Neural cell (in vitro differentiated cells): ENCODE measurements around the gene MYBPHL. TPM values are rescaled to one million over a fixed set of nuclear protein-coding genes. Genes with fewer than 3 reads are reported as not detected.
"Not testable (repeated sequence)": the region's sequence is repeated elsewhere in the genome, so short reads cannot be mapped to it uniquely, and the experiment has no call there.

Experiments
- H2AFZ ChIP-seq: fragments of 200-600, 300-800 bp; sonication (generic), shearing (Covaris generic); 2 replicates; pipeline ENCODE4 v1.6.0; 2014; ENCODE audit warnings: low read depth, mild to moderate bottlenecking, antibody characterized with exemption, low read length, moderate library complexity
- H3F3A ChIP-seq: fragments of 200-600 bp; shearing (Covaris generic); 2 replicates; pipeline ENCODE4 v1.6.1; 2016; ENCODE audit warnings: mild to moderate bottlenecking, moderate library complexity, mixed read lengths, antibody characterized with exemption, low read length; ENCODE audit not compliant: insufficient read depth, poor library complexity, severe bottlenecking
- H3K27ac ChIP-seq: fragments of 200-600, 300-800 bp; sonication (generic), shearing (Covaris generic); 2 replicates; pipeline ENCODE4 v1.5.1; 2014; ENCODE audit warnings: mild to moderate bottlenecking, low read length, moderate library complexity
- H3K27me3 ChIP-seq: fragments of 300-800, 200-600 bp; sonication (generic), shearing (Covaris generic); 2 replicates; pipeline ENCODE4 v1.6.0; 2014; ENCODE audit warnings: mild to moderate bottlenecking, low read depth, low read length, moderate library complexity; ENCODE audit not compliant: insufficient read depth
- H3K36me3 ChIP-seq: fragments of 300-800, 200-600 bp; sonication (generic), shearing (Covaris generic); 2 replicates; pipeline ENCODE4 v1.5.1; 2014; ENCODE audit warnings: mild to moderate bottlenecking, antibody characterized with exemption, low read length, moderate library complexity; ENCODE audit not compliant: insufficient read depth
- H3K4me2 ChIP-seq: fragments of 300-800, 200-600 bp; sonication (generic), shearing (Covaris generic); 2 replicates; pipeline ENCODE4 v1.6.0; 2014; ENCODE audit warnings: mild to moderate bottlenecking, low read length
- H3K4me3 ChIP-seq: fragments of 300-800, 200-600 bp; sonication (generic), shearing (Covaris generic); 2 replicates; pipeline ENCODE4 v1.5.1; 2014; ENCODE audit warnings: mild to moderate bottlenecking, low read length, moderate library complexity
- H3K79me2 ChIP-seq: fragments of 200-600 bp; shearing (Covaris generic); replicated peaks from 2 replicates; pipeline ENCODE4 v1.6.0; 2014; ENCODE audit warnings: mild to moderate bottlenecking, low read length, moderate library complexity; ENCODE audit not compliant: insufficient read depth
- H3K9ac ChIP-seq: fragments of 300-800, 200-600 bp; sonication (generic), shearing (Covaris generic); 2 replicates; pipeline ENCODE4 v1.6.1; 2016; ENCODE audit warnings: mild to moderate bottlenecking, low read length, mixed read lengths
- H3K9me2 ChIP-seq: fragments of 200-600 bp; shearing (Covaris generic); 2 replicates; pipeline ENCODE4 v1.6.1; 2016; ENCODE audit warnings: mild to moderate bottlenecking, low read length, mixed read lengths; ENCODE audit not compliant: insufficient read depth
- H3K9me3 ChIP-seq: fragments of 200-600, 300-800 bp; sonication (generic), shearing (Covaris generic); 2 replicates; pipeline ENCODE4 v1.6.1; 2016; ENCODE audit warnings: mild to moderate bottlenecking, mixed run types, low read length, moderate library complexity, mixed read lengths
- H4K20me1 ChIP-seq: fragments of 200-600 bp; shearing (Covaris generic); 2 replicates; pipeline ENCODE4 v1.6.1; 2016; ENCODE audit warnings: mild to moderate bottlenecking, mixed run types; ENCODE audit not compliant: insufficient read depth
- EP300 ChIP-seq: fragments of 450-650 bp; conservative IDR thresholded peaks from 2 replicates; pipeline ENCODE4 v1.6.1; 2014; ENCODE audit warnings: antibody characterized with exemption, mild to moderate bottlenecking, moderate library complexity; ENCODE audit not compliant: poor library complexity, severe bottlenecking
- EZH2 ChIP-seq: fragments of 200-600, 300-800 bp; shearing (Covaris generic), sonication (generic); IDR thresholded peaks from 2 replicates; pipeline ENCODE4 v1.6.1; 2014; ENCODE audit warnings: antibody characterized with exemption, low read length, borderline replicate concordance, mild to moderate bottlenecking; ENCODE audit not compliant: insufficient read depth, poor library complexity, severe bottlenecking
- MXI1 ChIP-seq: fragments of 450-650 bp; conservative IDR thresholded peaks from 2 replicates; pipeline ENCODE4 v1.6.1; 2014; ENCODE audit warnings: antibody characterized with exemption, mild to moderate bottlenecking; ENCODE audit not compliant: poor library complexity, severe bottlenecking
- POLR2AphosphoS5 ChIP-seq: IDR thresholded peaks from 2 replicates; pipeline ENCODE4 v1.6.1; 2012
- RAD21 ChIP-seq: fragments of 450-650 bp; conservative IDR thresholded peaks from 2 replicates; pipeline ENCODE4 v1.6.1; 2014; ENCODE audit warnings: antibody characterized with exemption, mild to moderate bottlenecking, moderate library complexity
- SMC3 ChIP-seq: fragments of 450-650 bp; conservative IDR thresholded peaks from 2 replicates; pipeline ENCODE4 v1.6.1; 2014; ENCODE audit warnings: antibody characterized with exemption, mild to moderate bottlenecking, moderate library complexity; ENCODE audit not compliant: poor library complexity
- TAF1 ChIP-seq: IDR thresholded peaks from 2 replicates; pipeline ENCODE4 v1.6.1; 2012; ENCODE audit warnings: low read depth
- polyA plus RNA-seq: library from polyadenylated mRNA; depleted of rRNA; stranded (reverse); fragments of >200 nt; gene quantifications from 2 replicates; pipeline ENCODE4 v1.2.3, GENCODE V29; 2014
- TF ChIP-seq, protein P1 (sequence below): fragments of 450-650 bp; IDR thresholded peaks from 2 replicates; pipeline ENCODE4 v1.5.1; 2014; ENCODE audit warnings: antibody characterized with exemption, mild to moderate bottlenecking, moderate library complexity; ENCODE audit not compliant: poor library complexity, severe bottlenecking
- TF ChIP-seq, protein P2 (sequence below): IDR thresholded peaks from 2 replicates; pipeline ENCODE4 v1.6.1; 2012; ENCODE audit warnings: borderline replicate concordance

Gene MYBPHL
- polyA plus RNA-seq, 1 donor from 2014 or later: 1.6 TPM

DNA sequence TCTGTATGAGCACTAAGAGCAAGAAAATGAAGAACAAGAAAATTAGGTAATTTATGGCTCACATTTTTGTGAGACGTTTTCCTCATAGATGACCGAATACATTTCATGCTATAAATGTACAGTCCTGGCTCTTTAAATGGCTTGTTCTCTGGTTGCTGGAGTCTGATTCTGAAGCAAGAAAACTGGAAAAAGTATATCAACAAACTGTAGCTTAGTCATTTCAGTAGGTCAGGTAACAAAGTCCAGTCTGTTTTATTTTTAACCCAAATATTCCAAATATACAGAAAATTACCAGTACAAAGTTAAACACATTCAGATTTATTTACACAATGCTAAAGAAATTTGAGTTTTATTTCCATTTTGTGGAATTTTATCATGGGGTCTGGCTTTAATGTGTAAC is 2.5 kb upstream of the MYBPHL start (continued):
- TF ChIP-seq, protein P1, sequence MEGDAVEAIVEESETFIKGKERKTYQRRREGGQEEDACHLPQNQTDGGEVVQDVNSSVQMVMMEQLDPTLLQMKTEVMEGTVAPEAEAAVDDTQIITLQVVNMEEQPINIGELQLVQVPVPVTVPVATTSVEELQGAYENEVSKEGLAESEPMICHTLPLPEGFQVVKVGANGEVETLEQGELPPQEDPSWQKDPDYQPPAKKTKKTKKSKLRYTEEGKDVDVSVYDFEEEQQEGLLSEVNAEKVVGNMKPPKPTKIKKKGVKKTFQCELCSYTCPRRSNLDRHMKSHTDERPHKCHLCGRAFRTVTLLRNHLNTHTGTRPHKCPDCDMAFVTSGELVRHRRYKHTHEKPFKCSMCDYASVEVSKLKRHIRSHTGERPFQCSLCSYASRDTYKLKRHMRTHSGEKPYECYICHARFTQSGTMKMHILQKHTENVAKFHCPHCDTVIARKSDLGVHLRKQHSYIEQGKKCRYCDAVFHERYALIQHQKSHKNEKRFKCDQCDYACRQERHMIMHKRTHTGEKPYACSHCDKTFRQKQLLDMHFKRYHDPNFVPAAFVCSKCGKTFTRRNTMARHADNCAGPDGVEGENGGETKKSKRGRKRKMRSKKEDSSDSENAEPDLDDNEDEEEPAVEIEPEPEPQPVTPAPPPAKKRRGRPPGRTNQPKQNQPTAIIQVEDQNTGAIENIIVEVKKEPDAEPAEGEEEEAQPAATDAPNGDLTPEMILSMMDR: no peak

DNA sequence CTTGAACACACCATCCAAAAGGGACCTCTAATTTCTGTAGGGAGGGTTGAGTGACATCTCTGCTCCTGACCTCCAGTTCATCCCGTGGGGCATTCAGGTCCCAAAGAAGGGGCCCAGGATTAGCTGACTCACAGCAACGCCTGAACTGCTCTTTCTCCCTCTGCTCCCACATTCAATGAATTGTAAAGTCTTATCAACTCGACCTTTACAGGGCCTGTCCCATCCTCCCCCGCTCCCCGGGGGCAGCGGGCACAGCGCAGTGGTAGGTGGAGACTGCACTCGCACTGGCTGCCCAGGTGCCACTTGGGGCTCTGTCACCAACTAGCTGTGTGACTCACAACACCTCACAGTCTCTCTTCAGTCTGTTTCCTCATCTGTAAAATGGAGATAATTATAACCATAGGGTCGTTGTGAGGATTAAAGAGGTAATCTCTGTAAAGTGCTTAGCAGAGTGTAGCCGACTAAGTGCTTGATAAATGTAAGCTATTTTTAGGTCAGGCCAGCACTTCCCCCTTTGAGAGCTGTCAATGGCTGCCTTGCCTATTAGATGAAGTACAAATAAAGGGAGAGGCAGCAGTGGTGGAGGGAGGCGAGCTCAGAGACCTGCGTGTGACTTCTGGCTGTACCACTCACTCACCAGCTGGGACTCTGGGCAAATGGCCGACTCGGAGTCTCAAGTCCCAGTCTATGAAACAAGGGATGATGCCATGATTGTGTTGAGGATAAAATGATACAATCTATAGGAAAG is 637 bp upstream of the MYBPHL start:
- H3K4me3 ChIP-seq: no peak overlapping the region
- no peaks in the 10 kb centered on the region for H3K36me3 ChIP-seq
- H4K20me1 ChIP-seq: no peaks in the 10 kb centered on the region
- H3K79me2 ChIP-seq: no peaks in the 10 kb centered on the region
- no peaks in the 10 kb centered on the region for H3K9me3 ChIP-seq
- no peaks in the 10 kb centered on the region for H3K9me2 ChIP-seq
- H3F3A ChIP-seq: no peaks in the 10 kb centered on the region
- H3K27ac ChIP-seq: no peak overlapping the region
- peak; percentile 5 for TF ChIP-seq POLR2AphosphoS5
- no peak for TF ChIP-seq EZH2
- H3K4me2 ChIP-seq: no peak overlapping the region
- H3K9ac ChIP-seq: no peak overlapping the region
- no peaks in the 10 kb centered on the region for H3K27me3 ChIP-seq
- no peak overlapping the region for H2AFZ ChIP-seq

DNA sequence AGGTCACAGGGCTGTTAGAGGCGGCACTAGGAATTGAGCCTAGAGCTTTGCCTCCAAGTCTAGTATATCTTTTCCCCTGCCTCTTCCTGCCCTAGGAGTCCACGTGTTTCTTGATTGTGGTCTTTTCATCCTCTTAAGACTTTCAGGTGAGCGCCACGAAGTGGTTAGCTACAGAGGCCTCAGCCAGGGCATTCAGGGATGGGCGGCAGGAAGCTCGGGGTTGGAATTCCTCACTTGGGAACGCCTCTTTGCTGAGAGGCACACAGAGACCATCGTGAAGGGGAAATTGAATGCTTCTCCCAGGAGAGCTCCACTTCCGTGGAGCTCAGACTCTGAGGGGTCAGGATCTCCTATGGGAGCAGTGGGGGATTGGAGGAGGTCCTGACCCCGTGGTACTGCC is 820 bp downstream of the MYBPHL start:
- H2AFZ ChIP-seq, H3K36me3 ChIP-seq, H4K20me1 ChIP-seq, H3F3A ChIP-seq, H3K9me2 ChIP-seq, H3K9ac ChIP-seq, H3K27me3 ChIP-seq, H3K4me2 ChIP-seq, H3K79me2 ChIP-seq, H3K9me3 ChIP-seq, H3K27ac ChIP-seq, H3K4me3 ChIP-seq: not testable (repeated sequence)

DNA sequence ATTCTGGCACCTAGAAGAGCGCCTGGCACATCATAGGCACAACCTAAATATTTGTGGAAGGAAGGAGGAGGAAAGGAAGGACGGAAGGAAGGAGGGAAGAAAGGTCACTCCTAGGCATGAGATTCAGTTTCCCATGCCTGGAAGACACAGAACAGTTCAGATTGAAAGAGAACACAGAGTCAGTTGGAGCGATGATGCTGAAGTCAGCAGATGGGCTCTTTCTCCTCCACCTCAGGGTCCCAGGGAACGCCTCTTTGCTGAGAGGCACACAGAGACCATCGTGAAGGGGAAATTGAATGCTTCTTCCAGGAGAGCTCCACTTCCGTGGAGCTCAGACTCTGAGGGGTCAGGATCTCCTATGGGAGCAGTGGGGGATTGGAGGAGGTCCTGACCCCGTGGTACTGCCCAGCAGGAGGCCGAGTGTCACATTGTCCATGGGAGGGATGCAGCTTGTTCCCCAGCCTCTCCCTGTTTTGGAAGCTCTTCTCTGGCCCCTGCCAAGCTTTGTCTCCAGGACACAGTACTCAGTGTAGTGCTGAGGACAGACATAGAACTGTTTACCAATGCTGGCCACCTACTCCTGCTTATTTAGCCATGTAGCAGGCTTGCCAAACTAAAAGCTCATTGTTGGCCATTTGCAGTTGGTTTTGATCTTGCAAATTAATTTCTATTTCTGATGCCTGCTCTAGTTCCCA is 2.4 kb downstream of the MYBPHL start:
- no peak overlapping the region for H3K27ac ChIP-seq
- no peak overlapping the region for H3K4me3 ChIP-seq
- no peaks in the 10 kb centered on the region for H3K79me2 ChIP-seq
- no peaks in the 10 kb centered on the region for H3F3A ChIP-seq
- H3K9me2 ChIP-seq: no peaks in the 10 kb centered on the region
- no peak for TF ChIP-seq EP300
- H3K27me3 ChIP-seq: no peaks in the 10 kb centered on the region
- H3K9me3 ChIP-seq: no peaks in the 10 kb centered on the region
- H2AFZ ChIP-seq: no peak overlapping the region
- H3K9ac ChIP-seq: no peak overlapping the region
- H3K36me3 ChIP-seq: no peaks in the 10 kb centered on the region
- no peaks in the 10 kb centered on the region for H4K20me1 ChIP-seq
- H3K4me2 ChIP-seq: no peak overlapping the region

DNA sequence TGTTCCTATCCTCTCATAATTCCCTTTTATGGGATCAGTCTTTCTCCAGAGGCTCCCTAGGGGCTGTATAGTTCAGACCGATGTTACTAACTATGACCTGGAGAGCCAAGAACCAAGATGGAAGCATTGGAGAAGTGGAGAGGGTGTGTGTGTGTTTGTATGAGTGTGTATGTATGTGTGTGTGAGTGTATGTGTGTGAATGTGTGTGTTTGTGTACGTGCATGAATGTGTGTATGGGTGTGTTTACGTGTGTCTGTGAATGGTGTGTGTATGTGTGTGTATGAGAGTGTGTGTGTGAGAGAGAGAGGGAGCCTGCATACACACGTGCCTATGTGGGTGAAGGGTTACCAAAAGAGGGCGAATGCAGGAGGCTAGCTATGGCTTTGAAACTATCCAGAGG is 4.9 kb downstream of the MYBPHL start:
- no peak overlapping the region for H3K27ac ChIP-seq
- H3K9ac ChIP-seq: no peak overlapping the region
- H3K36me3 ChIP-seq: no peaks in the 10 kb centered on the region
- TF ChIP-seq MXI1: no peak
- no peak for TF ChIP-seq POLR2AphosphoS5
- TF ChIP-seq RAD21: no peak
- no peak for TF ChIP-seq SMC3
- TF ChIP-seq EP300: no peak
- TF ChIP-seq TAF1: no peak
- TF ChIP-seq EZH2: no peak
- TF ChIP-seq, protein P2, sequence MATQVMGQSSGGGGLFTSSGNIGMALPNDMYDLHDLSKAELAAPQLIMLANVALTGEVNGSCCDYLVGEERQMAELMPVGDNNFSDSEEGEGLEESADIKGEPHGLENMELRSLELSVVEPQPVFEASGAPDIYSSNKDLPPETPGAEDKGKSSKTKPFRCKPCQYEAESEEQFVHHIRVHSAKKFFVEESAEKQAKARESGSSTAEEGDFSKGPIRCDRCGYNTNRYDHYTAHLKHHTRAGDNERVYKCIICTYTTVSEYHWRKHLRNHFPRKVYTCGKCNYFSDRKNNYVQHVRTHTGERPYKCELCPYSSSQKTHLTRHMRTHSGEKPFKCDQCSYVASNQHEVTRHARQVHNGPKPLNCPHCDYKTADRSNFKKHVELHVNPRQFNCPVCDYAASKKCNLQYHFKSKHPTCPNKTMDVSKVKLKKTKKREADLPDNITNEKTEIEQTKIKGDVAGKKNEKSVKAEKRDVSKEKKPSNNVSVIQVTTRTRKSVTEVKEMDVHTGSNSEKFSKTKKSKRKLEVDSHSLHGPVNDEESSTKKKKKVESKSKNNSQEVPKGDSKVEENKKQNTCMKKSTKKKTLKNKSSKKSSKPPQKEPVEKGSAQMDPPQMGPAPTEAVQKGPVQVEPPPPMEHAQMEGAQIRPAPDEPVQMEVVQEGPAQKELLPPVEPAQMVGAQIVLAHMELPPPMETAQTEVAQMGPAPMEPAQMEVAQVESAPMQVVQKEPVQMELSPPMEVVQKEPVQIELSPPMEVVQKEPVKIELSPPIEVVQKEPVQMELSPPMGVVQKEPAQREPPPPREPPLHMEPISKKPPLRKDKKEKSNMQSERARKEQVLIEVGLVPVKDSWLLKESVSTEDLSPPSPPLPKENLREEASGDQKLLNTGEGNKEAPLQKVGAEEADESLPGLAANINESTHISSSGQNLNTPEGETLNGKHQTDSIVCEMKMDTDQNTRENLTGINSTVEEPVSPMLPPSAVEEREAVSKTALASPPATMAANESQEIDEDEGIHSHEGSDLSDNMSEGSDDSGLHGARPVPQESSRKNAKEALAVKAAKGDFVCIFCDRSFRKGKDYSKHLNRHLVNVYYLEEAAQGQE: no peak

More for the DNA sequence above, 4.9 kb downstream of the MYBPHL start:
- H3K4me3 ChIP-seq: no peak overlapping the region
- no peaks in the 10 kb centered on the region for H3K79me2 ChIP-seq
- H3K4me2 ChIP-seq: no peak overlapping the region
- H2AFZ ChIP-seq: no peak overlapping the region
- H3F3A ChIP-seq: no peaks in the 10 kb centered on the region
- no peaks in the 10 kb centered on the region for H4K20me1 ChIP-seq
- H3K9me2 ChIP-seq: no peaks in the 10 kb centered on the region
- no peaks in the 10 kb centered on the region for H3K9me3 ChIP-seq
- H3K27me3 ChIP-seq: no peaks in the 10 kb centered on the region
